HEK293 (cell line): ENCODE data around the gene LAMA4.

Source experiments
- CTCF ChIA-PET: fragments of 350-600 bp; formaldehyde crosslinking; extraction: SDS; loops from one replicate; lab custom pipeline; 2021; ENCODE audit warnings: antibody characterized with exemption; lab: Yijun Ruan, JAX
- POLR2A ChIA-PET: fragments of 300-600 bp; formaldehyde crosslinking; extraction: SDS; loops from one replicate; lab custom pipeline; 2020; ENCODE audit warnings: antibody characterized with exemption, inconsistent platforms; lab: Yijun Ruan, JAX
- H3K27ac ChIP-seq: fragments of 200-500 bp; sonication (Bioruptor generic); 2 replicates; pipeline ENCODE4 v1.5.1; 2014; ENCODE audit warnings: low read depth, low read length, control low read depth, inconsistent platforms; ENCODE audit errors: extremely low read depth
- H3K36me3 ChIP-seq, 2 experiments: fragments of 200-500 bp in 1 of 2; sonication (Bioruptor generic) in 1 of 2; 1 replicate in 1 of 2; 2 replicates in 1 of 2; pipeline ENCODE4 v1.5.1; 2014 to 2017; ENCODE audit warnings: inconsistent platforms in 2 of 2, low read length in 2 of 2; ENCODE audit not compliant: control insufficient read depth in 2 of 2, insufficient read depth in 1 of 2
- H3K4me1 ChIP-seq: fragments of 200-500 bp; sonication (Bioruptor generic); 2 replicates; pipeline ENCODE4 v1.5.1; 2014; ENCODE audit warnings: mild to moderate bottlenecking, low read length, inconsistent platforms; ENCODE audit not compliant: control insufficient read depth, insufficient read depth
- H3K4me3 ChIP-seq: 2 replicates; pipeline ENCODE4 v1.5.1; 2011; ENCODE audit warnings: low read depth, mild to moderate bottlenecking, control low read depth, low read length, moderate library complexity
- H3K9me3 ChIP-seq: fragments of 200-500 bp; sonication (Bioruptor generic); 2 replicates; pipeline ENCODE4 v1.5.1; 2014; ENCODE audit warnings: low read depth, low read length, inconsistent platforms; ENCODE audit not compliant: control insufficient read depth, insufficient read depth
- AEBP2 ChIP-seq: fragments of 450-650 bp; formaldehyde crosslinking; IDR thresholded peaks from 2 replicates; pipeline ENCODE4 v1.5.1; 2016; ENCODE audit warnings: missing biosample characterization, missing genetic modification characterization, borderline replicate concordance
- BCL6B ChIP-seq: fragments of 450-650 bp; formaldehyde crosslinking; IDR thresholded peaks from 2 replicates; pipeline ENCODE4 v1.5.1; 2017; ENCODE audit warnings: missing biosample characterization, missing genetic modification characterization
- GFI1B ChIP-seq: fragments of 450-650 bp; formaldehyde crosslinking; IDR thresholded peaks from 2 replicates; pipeline ENCODE4 v1.5.1; 2016; ENCODE audit warnings: missing biosample characterization, missing genetic modification characterization
- GLI4 ChIP-seq: fragments of 450-650 bp; formaldehyde crosslinking; IDR thresholded peaks from 2 replicates; pipeline ENCODE4 v1.5.1; 2016; ENCODE audit warnings: missing biosample characterization, missing genetic modification characterization
- GLIS2 ChIP-seq: fragments of 450-650 bp; formaldehyde crosslinking; IDR thresholded peaks from 2 replicates; pipeline ENCODE4 v1.5.1; 2016; ENCODE audit warnings: missing biosample characterization, missing genetic modification characterization
- SCRT2 ChIP-seq: fragments of 450-650 bp; formaldehyde crosslinking; IDR thresholded peaks from 2 replicates; pipeline ENCODE4 v1.5.1; 2016; ENCODE audit warnings: missing biosample characterization, missing genetic modification characterization
- SP2 ChIP-seq: fragments of 450-650 bp; formaldehyde crosslinking; IDR thresholded peaks from 2 replicates; pipeline ENCODE4 v1.5.1; 2016; ENCODE audit warnings: missing biosample characterization, missing genetic modification characterization
- WT1 ChIP-seq: fragments of 450-650 bp; formaldehyde crosslinking; IDR thresholded peaks from 2 replicates; pipeline ENCODE4 v1.5.1; 2016; ENCODE audit warnings: missing biosample characterization, missing genetic modification characterization
- ZBTB49 ChIP-seq: fragments of 450-650 bp; formaldehyde crosslinking; IDR thresholded peaks from 2 replicates; pipeline ENCODE4 v1.5.1; 2016; ENCODE audit warnings: missing biosample characterization, missing genetic modification characterization, low read depth
- ZFP3 ChIP-seq: fragments of 450-650 bp; formaldehyde crosslinking; IDR thresholded peaks from 2 replicates; pipeline ENCODE4 v1.5.1; 2016; ENCODE audit warnings: low read depth, missing biosample characterization, missing genetic modification characterization
- ZFP37 ChIP-seq: fragments of 450-650 bp; formaldehyde crosslinking; IDR thresholded peaks from 2 replicates; pipeline ENCODE4 v1.5.1; 2016; ENCODE audit warnings: missing biosample characterization, missing genetic modification characterization
- ZFP69B ChIP-seq: fragments of 450-650 bp; formaldehyde crosslinking; IDR thresholded peaks from 2 replicates; pipeline ENCODE4 v1.5.1; 2016; ENCODE audit warnings: missing biosample characterization, missing genetic modification characterization
- ZNF10 ChIP-seq: fragments of 450-650 bp; formaldehyde crosslinking; IDR thresholded peaks from 2 replicates; pipeline ENCODE4 v1.5.1; 2017; ENCODE audit warnings: missing biosample characterization, missing genetic modification characterization
- ZNF132 ChIP-seq: fragments of 450-650 bp; formaldehyde crosslinking; IDR thresholded peaks from 2 replicates; pipeline ENCODE4 v1.5.1; 2017; ENCODE audit warnings: missing biosample characterization, missing genetic modification characterization, borderline replicate concordance
- ZNF404 ChIP-seq: fragments of 450-650 bp; formaldehyde crosslinking; IDR thresholded peaks from 2 replicates; pipeline ENCODE4 v1.5.1; 2017; ENCODE audit warnings: missing biosample characterization, missing genetic modification characterization
- ZNF514 ChIP-seq: fragments of 450-650 bp; formaldehyde crosslinking; IDR thresholded peaks from 2 replicates; pipeline ENCODE4 v1.5.1; 2016; ENCODE audit warnings: missing biosample characterization, missing genetic modification characterization
- ZNF530 ChIP-seq: fragments of 450-650 bp; formaldehyde crosslinking; IDR thresholded peaks from 2 replicates; pipeline ENCODE4 v1.5.1; 2016; ENCODE audit warnings: low read depth, missing biosample characterization, missing genetic modification characterization
- ZNF555 ChIP-seq: fragments of 450-650 bp; formaldehyde crosslinking; conservative IDR thresholded peaks from 2 replicates; pipeline ENCODE4 v1.5.1; 2017; ENCODE audit warnings: missing biosample characterization, mild to moderate bottlenecking, missing genetic modification characterization, inconsistent platforms
- ZNF610 ChIP-seq: fragments of 450-650 bp; formaldehyde crosslinking; IDR thresholded peaks from 2 replicates; pipeline ENCODE4 v1.5.1; 2016; ENCODE audit warnings: missing biosample characterization, missing genetic modification characterization, borderline replicate concordance
- ZSCAN16 ChIP-seq: fragments of 450-650 bp; formaldehyde crosslinking; IDR thresholded peaks from 2 replicates; pipeline ENCODE4 v1.5.1; 2016; ENCODE audit warnings: missing biosample characterization, missing genetic modification characterization
- TF ChIP-seq, protein P1 (sequence below): fragments of 450-650 bp; IDR thresholded peaks from 2 replicates; pipeline ENCODE4 v1.5.1; 2018; ENCODE audit warnings: missing biosample characterization, missing genetic modification characterization
- TF ChIP-seq, protein P2 (sequence below): fragments of 450-650 bp; formaldehyde crosslinking; IDR thresholded peaks from 2 replicates; pipeline ENCODE4 v1.5.1; 2016; ENCODE audit warnings: missing biosample characterization, missing genetic modification characterization, low read depth

The LAMA4 gene

GRCh38 chr6:112235956-112236355, 18.4 kb downstream of the LAMA4 start:
- H3K4me3 ChIP-seq = no peak overlapping the region
- H3K27ac ChIP-seq = no peak overlapping the region
- H3K4me1 ChIP-seq = peaks cover 46% of the 10 kb centered on the region
- TF ChIP-seq, protein P1, sequence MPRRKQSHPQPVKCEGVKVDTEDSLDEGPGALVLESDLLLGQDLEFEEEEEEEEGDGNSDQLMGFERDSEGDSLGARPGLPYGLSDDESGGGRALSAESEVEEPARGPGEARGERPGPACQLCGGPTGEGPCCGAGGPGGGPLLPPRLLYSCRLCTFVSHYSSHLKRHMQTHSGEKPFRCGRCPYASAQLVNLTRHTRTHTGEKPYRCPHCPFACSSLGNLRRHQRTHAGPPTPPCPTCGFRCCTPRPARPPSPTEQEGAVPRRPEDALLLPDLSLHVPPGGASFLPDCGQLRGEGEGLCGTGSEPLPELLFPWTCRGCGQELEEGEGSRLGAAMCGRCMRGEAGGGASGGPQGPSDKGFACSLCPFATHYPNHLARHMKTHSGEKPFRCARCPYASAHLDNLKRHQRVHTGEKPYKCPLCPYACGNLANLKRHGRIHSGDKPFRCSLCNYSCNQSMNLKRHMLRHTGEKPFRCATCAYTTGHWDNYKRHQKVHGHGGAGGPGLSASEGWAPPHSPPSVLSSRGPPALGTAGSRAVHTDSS (tag by site-specific recombination) = no peak
- TF ChIP-seq AEBP2 (tag by site-specific recombination) = no peak
- TF ChIP-seq WT1 (tag by site-specific recombination) = no peak
- TF ChIP-seq ZFP3 (tag by site-specific recombination) = no peak
- TF ChIP-seq SCRT2 (tag by site-specific recombination) = no peak
- TF ChIP-seq ZNF10 = no peak
- TF ChIP-seq BCL6B (tag by site-specific recombination) = no peak
- TF ChIP-seq GFI1B (tag by site-specific recombination) = no peak
- no peak for TF ChIP-seq ZNF132 (tag by site-specific recombination)
- TF ChIP-seq GLIS2 = no peak
- TF ChIP-seq ZNF610 (tag by site-specific recombination) = no peak
- TF ChIP-seq, all 188 proteins: peak for 0
- POLR2A ChIA-PET = interaction anchor here (1.1 kb wide), 1 partner anchor 18 kb away, joined by 10 read pairs; the partner anchor contains the start of gene LAMA4
- CTCF ChIA-PET = interaction anchor here (0.5 to 2.4 kb wide), 2 partner anchors 56 to 193 kb away, joined by 3 to 10 read pairs; no protein-coding TSS in a partner anchor
- Histone ChIP-seq H3K9me3 (no peaks in the 10 kb centered on the region), H3K36me3 (no peaks in the 10 kb centered on the region)

GRCh38 chr6:112234601-112235000, 19.8 kb downstream of the LAMA4 start:
- POLR2A ChIA-PET = interaction anchor here (2.4 to 3.5 kb wide), 2 partner anchors 13 to 19 kb away, joined by 8 to 32 read pairs; partner anchors contain the start of gene LAMA4
- Histone ChIP-seq H3K27ac (no peak overlapping the region; the same call in 1 of the 2 replicates), H3K4me1 (peaks cover 47% of the 10 kb centered on the region)
- TF ChIP-seq, protein P2, sequence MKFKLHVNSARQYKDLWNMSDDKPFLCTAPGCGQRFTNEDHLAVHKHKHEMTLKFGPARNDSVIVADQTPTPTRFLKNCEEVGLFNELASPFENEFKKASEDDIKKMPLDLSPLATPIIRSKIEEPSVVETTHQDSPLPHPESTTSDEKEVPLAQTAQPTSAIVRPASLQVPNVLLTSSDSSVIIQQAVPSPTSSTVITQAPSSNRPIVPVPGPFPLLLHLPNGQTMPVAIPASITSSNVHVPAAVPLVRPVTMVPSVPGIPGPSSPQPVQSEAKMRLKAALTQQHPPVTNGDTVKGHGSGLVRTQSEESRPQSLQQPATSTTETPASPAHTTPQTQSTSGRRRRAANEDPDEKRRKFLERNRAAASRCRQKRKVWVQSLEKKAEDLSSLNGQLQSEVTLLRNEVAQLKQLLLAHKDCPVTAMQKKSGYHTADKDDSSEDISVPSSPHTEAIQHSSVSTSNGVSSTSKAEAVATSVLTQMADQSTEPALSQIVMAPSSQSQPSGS = no peak
- no peak for TF ChIP-seq GLI4 (tag by site-specific recombination)
- no peak for TF ChIP-seq ZNF404 (tag by site-specific recombination)
- TF ChIP-seq SCRT2 (tag by site-specific recombination) = no peak
- TF ChIP-seq ZNF514 (tag by site-specific recombination) = no peak
- TF ChIP-seq ZNF555 (tag by site-specific recombination) = no peak
- TF ChIP-seq SP2 (tag by site-specific recombination) = no peak
- TF ChIP-seq ZNF530 (tag by site-specific recombination) = no peak
- TF ChIP-seq ZFP69B (tag by site-specific recombination) = no peak
- no peak for TF ChIP-seq ZSCAN16 (tag by site-specific recombination)
- TF ChIP-seq, protein P1 (tag by site-specific recombination) = no peak
- no peak for TF ChIP-seq ZFP37 (tag by site-specific recombination)
- no peak for TF ChIP-seq ZBTB49
- TF ChIP-seq, all 188 proteins: peak for 0
- H3K9me3 ChIP-seq = no peaks in the 10 kb centered on the region
- CTCF ChIA-PET = interaction anchor here (0.5 to 2.6 kb wide), 10 partner anchors 11 to 1709 kb away, joined by 3 to 15 read pairs (median 3); no protein-coding TSS in a partner anchor
- no peaks in the 10 kb centered on the region for H3K36me3 ChIP-seq
- no peak overlapping the region for H3K4me3 ChIP-seq
